Prostate gland (tissue), 2 donors: ENCODE data around the gene RNF223.

ENCODE experiments used
- POLR2A ChIP-seq: fragments of 450-650 bp; IDR thresholded peaks from one replicate; pipeline ENCODE4 v1.6.1; 2016; ENCODE audit warnings: antibody characterized with exemption, mild to moderate bottlenecking
- POLR2AphosphoS5 ChIP-seq: sonication (generic); formaldehyde crosslinking; IDR thresholded peaks from one replicate; pipeline ENCODE4 v1.6.1; 2017; ENCODE audit warnings: antibody characterized with exemption
- TF ChIP-seq, protein P1 (sequence below), 4 experiments: fragments of 200-600 bp in 2 of 4; fragments of 450-650 bp in 2 of 4; sonication (generic) in 2 of 4; IDR thresholded peaks; 1 replicate in 3 of 4; 2 replicates in 1 of 4; pipeline ENCODE4 v1.5.1; 2016 to 2019; ENCODE audit warnings: antibody characterized with exemption in 4 of 4, mild to moderate bottlenecking in 2 of 4, moderate library complexity in 2 of 4

DNA sequence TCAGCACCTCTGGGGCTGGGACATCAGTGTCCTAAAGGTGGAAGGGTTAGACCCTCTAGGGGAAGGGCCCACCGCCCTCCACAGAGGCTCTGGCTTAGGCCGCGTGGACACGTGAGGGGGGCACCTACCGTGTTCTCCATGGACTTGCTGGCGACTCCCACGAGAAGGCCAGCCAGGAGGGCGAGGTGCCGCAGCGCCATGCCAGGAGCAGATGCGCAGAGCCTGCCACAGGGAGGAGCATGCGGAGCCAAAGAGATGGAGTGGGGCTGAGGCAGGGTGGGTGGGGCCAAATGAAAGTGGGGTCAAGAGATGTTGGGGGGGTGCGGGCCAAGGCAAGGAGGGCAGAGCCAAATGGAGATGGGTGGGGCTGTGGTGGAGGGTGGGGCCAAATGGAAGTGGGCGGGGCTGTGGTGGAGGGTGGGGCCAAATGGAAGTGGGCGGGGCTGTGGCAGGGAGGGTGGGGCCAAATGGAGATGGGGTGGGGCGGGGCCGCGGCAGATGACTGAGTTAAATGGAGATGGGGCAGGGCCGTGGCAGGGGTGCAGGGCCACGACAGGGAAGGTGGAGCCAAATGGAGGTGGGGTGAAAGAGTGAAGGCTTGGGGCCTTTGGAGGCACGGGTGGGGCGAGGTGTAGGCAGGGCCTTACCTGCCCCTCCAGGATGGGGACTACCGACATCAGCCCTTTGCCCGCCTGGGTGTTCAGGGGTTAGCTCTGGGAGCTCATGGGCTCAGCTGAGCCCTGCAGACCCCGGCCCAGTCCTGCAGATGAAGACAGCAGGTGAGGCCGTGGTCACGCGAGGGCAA, 17.4 kb upstream of the RNF223 start:
- TF ChIP-seq POLR2A (no peak), POLR2AphosphoS5 (no peak)
- TF ChIP-seq, protein P1, sequence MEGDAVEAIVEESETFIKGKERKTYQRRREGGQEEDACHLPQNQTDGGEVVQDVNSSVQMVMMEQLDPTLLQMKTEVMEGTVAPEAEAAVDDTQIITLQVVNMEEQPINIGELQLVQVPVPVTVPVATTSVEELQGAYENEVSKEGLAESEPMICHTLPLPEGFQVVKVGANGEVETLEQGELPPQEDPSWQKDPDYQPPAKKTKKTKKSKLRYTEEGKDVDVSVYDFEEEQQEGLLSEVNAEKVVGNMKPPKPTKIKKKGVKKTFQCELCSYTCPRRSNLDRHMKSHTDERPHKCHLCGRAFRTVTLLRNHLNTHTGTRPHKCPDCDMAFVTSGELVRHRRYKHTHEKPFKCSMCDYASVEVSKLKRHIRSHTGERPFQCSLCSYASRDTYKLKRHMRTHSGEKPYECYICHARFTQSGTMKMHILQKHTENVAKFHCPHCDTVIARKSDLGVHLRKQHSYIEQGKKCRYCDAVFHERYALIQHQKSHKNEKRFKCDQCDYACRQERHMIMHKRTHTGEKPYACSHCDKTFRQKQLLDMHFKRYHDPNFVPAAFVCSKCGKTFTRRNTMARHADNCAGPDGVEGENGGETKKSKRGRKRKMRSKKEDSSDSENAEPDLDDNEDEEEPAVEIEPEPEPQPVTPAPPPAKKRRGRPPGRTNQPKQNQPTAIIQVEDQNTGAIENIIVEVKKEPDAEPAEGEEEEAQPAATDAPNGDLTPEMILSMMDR (IDR thresholded peaks at IDR 0.05), result no peak
